ENCODE measurements around the gene WDR62.

The WDR62 gene

DNA sequence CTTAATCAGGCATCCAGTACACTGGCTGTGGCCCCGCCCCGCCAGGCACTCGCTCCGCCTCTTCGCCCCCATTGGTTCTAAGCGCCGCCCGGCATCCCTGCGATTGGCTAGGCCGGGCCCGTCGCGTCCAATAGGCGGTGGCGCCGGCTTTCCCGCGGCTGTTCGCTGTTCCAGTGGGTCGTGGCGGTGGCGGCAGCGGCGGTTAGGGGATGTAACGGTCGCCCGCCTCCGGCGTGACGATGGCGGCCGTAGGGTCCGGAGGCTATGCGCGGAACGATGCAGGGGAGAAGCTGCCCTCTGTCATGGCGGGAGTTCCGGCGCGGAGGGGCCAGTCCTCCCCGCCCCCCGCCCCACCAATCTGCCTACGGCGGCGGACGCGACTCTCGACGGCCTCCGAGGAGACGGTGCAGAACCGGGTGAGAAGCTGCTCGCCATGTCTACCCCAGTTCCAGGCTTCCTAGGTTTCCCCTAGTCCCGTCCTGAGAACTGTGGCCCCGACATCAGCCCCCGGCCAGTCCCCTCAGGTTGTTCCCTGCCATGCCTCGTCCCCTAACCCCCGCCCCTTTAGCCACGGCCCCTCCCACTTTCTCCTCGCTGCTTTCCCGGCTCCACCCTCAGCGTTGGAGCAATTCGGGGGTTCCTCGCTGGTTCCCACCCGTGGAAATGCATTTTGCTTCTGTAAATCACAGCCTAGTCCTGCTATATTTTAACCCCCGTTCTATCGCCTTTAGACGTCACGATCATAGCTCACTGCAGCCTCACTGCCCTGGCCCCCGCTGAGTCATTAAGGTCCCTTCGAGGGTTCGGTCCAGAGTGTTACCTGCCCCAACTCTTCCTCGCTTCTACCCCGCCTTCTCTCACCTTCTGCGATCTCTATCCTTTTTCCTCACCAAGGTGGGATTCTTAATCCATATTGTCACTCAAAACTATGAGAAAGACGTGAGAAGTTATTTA is at the start of gene WDR62:
WDR62 (plus strand) TSS at position 165 of the 954 bp plus-strand sequence; CDS start at position 240, 75 bp downstream.
- DNase-seq, result peak; percentile 90

- no peak for DNase-seq
Observed at GRCh38 chr19:36006955-36007354, 47.7 kb upstream of the WDR62 start.

GRCh38 chr19:36008336-36008978 is 46.2 kb upstream of the WDR62 start, which contains the start of gene SYNE4:
SYNE4 (minus strand) TSS chr19:36008813; CDS start chr19:36008681, 132 bp downstream.
- DNase-seq, result peak; percentile 72

DNA sequence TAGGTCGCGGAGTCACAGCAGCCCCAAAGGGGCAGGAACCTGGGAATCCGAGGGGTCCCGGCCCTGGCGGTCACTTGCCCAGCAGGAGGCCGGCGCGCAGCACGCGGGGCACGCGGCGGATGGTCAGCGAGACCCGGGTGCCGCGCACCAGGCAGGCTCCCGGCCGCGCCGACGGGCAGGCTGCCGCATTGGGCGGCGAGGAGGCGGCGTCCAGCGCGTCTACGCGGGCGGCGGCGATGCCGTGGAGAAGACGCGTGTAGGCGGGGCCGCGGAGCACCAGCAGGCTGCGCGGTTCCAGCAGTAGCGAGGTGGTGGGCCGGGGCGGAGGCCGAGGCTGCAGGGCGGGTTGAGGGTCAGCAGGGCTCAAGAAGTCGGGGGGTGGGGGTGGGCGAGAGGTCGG is 45.5 kb upstream of the WDR62 start:
- DNase-seq, result peak; percentile 53

DNA sequence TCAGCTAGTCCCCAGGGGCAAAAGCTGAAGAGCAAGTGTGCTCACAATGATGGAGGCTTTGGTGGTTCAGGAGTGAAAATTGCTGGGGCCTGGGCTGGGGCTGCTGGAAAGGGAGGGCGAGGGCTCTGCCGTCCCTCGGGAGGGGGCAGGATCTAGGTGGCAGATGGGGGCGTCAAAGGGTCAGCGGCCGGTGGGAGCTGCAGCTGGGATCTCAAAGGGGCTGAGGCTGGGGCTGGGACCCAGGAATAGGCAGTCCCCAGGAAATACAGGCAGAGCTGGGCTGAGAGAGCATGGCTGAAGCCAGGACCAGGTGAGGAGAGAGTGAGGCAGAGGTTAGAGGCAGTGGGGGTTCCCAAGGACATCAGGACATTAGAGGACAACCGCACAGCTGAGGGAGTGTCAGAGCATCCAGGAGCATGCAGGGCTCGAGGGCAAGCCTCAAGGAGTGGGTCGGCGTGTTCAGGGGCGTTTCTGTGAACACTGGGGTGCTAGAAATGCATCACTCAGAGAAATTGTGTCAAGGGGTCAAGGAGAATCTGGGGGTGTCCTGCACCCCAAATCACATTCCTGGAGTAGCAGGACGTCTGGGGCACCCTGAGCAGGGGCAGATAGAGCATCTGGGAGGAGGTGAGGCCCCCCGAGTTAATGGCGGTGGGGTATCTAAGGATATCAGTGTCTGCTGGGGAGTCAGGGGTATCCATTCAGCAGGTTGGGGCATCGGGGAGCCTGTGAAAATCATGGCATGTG is 44.9 kb upstream of the WDR62 start:
- DNase-seq, result no peak

- no peak for DNase-seq
Observed at GRCh38 chr19:36010402-36010801, 44.3 kb upstream of the WDR62 start.

DNA sequence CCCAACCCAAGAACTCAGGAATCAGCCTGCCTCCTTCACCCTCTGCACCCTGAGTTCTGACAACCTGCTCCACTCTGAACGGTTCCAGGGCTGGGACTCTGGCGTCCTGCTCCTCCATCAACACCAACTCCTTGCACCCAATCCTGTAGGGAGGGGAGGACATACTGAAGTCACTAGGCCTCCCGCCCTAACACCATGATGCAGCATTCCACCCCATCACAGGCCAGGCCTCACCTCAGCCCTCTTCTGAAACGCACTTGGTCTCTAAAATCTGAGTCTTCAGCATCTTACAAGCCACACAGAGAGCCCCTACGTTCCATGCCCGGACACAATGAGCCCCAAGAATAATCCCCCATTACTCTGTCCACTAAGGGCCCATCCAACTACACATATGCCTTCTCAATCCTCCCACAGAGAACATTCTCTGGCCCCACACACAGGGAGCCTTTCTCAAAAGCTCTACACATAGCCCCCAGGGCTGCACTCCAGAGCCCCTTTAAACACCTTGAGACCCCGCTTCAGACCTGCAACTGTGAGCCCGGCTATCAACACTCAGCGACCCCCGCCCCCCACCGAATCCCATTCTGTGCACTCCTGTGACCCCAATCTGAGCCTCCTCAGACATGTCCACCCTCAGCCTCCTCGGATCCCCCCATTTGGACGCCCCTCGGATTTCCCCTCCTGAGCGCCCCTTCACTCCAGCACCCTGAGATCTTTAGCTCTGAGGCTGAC is 41.3 kb upstream of the WDR62 start:
- DNase-seq, result no peak

- DNase-seq, result peak; percentile 98
Observed at GRCh38 chr19:36014012-36014924, 40.4 kb upstream of the WDR62 start, which contains the start of gene ALKBH6. ALKBH6 (minus strand) TSS chr19:36014213; CDS start chr19:36013397, 816 bp downstream.

GRCh38 chr19:36019061-36019670 is 35.5 kb upstream of the WDR62 start:
- DNase-seq, result no peak

GRCh38 chr19:36023432-36023831 is 31.3 kb upstream of the WDR62 start:
- DNase-seq, result no peak

- DNase-seq, result no peak
Observed at GRCh38 chr19:36025541-36025940, 29.2 kb upstream of the WDR62 start.

DNA sequence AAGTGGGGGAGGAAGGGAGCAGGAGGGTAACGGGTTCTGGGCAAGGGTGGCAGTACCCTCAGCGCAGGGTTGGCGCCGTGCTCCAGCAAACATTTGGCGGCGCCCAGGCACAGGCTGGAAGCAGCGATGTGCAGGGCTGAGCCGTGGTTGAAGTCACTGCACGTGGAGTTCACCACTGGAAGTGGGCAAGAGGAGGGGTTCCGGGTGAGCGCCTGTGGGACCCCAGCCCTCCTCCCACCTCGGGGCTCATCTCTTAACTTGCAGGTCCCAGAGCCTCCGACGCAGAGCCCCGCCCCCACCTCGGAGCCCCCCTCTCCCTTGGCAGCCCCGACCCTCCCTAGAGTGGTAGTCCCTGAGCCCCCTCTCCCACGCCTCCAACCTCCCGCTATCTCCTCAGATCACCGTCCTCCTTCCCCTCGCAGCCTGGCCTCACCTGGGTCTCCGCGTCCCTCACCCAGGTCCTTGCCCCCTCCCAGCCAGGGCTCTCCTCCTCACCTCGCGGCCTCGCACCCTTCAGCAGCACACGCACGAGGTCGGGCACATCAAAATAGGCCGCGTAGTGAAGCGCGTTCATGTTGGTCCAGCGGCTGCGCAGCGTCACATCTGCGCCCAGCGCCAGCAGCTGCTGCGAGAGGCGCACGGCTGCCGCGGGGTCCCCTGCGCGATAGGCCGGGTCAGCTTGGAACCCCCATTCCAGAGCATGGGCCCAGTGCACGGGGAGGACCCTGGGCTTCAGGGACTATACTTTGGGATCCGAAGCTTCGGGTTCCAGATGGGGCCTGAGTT is 28.4 kb upstream of the WDR62 start:
- no peak for DNase-seq

GRCh38 chr19:36027696-36028095 is 27.0 kb upstream of the WDR62 start:
- DNase-seq, result no peak

GRCh38 chr19:36028313-36029041 is 26.2 kb upstream of the WDR62 start:
- DNase-seq, result no peak

DNA sequence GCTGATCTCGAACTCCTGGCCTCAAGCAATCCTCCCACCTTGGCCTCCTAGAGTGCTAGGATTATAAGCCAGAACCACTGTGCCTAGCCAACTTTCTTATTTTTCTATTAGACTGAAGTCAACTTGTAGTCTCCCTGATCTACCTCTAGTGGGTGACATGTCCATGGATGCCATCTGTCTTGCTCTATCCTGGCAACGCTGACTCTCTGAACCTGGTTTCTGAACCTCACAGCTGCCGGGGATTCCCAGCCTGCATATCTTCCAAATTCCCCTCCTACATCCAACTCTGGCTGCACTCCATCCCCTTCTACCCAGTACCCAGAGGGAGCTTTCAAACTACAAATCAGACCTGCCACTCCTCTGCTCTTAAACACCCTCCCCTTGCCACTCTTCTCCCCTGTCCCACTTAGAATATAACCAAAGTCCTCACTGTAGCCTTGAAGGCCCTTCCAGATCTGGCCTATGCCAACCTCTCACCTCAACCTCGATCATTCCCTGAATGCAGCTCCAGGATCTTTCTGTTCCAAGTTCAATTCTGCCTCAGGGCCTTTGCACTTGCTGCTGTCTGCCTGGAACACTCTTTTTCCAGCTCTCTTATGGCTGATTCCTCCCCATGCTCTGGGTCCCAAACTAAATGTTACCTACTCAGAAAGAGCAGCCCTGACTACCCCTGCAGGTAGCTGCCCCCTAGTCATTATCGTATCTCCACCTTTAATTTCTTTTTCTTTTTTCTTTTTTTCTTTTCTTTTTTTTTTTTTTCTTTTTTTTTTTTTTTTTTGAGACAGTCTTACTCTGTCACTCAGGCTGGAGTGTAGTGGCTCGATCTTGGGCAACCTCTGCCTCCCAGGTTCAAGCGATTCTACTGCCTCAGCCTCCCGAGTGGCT is 24.2 kb upstream of the WDR62 start:
- DNase-seq, result no peak

GRCh38 chr19:36031308-36031707 is 23.4 kb upstream of the WDR62 start:
- no peak for DNase-seq

- peak; percentile 51 for DNase-seq
Observed at GRCh38 chr19:36032251-36033104, 22.2 kb upstream of the WDR62 start, which contains the start of gene CLIP3. CLIP3 (minus strand) TSS chr19:36032873; CDS start chr19:36032357, 516 bp downstream.

Data from NCI-H510A (cell line).